CD4-positive, alpha-beta memory T cell (primary cell): ENCODE measurements around the gene SERPINB6. TPM values are rescaled to one million over a fixed set of nuclear protein-coding genes. Genes with fewer than 3 reads are reported as not detected.

Experiments used
- CTCF ChIA-PET: fragments of 350-600 bp; sonication (Branson Sonifier 250); formaldehyde crosslinking; loops from one replicate; lab custom pipeline; 2021; ENCODE audit warnings: inconsistent platforms; ENCODE audit not compliant: partially characterized antibody; lab: Charles Lee
- POLR2A ChIA-PET: fragments of 350-600 bp; sonication (Branson Sonifier 250); formaldehyde crosslinking; loops from one replicate; lab custom pipeline; 2021; ENCODE audit not compliant: partially characterized antibody; lab: Charles Lee
- DNase-seq, 5 donors: peaks; one replicate each; pipeline versions ENCODE4 v3.0.0 to v3.0.0-alpha.2; 2020 to 2022; ENCODE audit warnings: mixed read lengths in 1 of 5
- H3K27ac ChIP-seq: one replicate; pipeline ENCODE4 v1.7.0; 2013; ENCODE audit warnings: low read depth, low read length
- H3K27me3 ChIP-seq: 2 replicates; pipeline ENCODE4 v1.7.0; 2013; ENCODE audit warnings: mild to moderate bottlenecking, low read length, moderate library complexity; ENCODE audit not compliant: insufficient read depth
- H3K36me3 ChIP-seq: 2 replicates; pipeline ENCODE4 v1.7.0; 2013; ENCODE audit warnings: mild to moderate bottlenecking, low read length, moderate library complexity; ENCODE audit not compliant: insufficient read depth
- H3K4me1 ChIP-seq: 2 replicates; pipeline ENCODE4 v1.7.0; 2013; ENCODE audit warnings: mild to moderate bottlenecking, low read length, moderate library complexity; ENCODE audit not compliant: insufficient read depth
- H3K4me3 ChIP-seq, 2 donors: one replicate each; pipeline ENCODE4 v1.7.0; 2013; ENCODE audit warnings: low read length in 2 of 2, mild to moderate bottlenecking in 1 of 2
- H3K9me3 ChIP-seq, 2 donors: one replicate each; pipeline ENCODE4 v1.7.0; 2013; ENCODE audit warnings: low read length in 2 of 2, control low read depth in 1 of 2; ENCODE audit not compliant: control insufficient read depth in 1 of 2
- H3K27ac Mint-ChIP-seq, 7 donors: one replicate each; pipeline ENCODE4 v1.8.0; 2020 to 2021; ENCODE audit warnings: mixed read lengths in 7 of 7, mild to moderate bottlenecking in 6 of 7, inconsistent platforms in 3 of 7, moderate library complexity in 3 of 7
- H3K27me3 Mint-ChIP-seq, 2 donors: one replicate each; pipeline ENCODE4 v1.8.0; 2020 to 2021; ENCODE audit warnings: mixed read lengths in 2 of 2
- H3K36me3 Mint-ChIP-seq, 2 donors: one replicate each; pipeline ENCODE4 v1.8.0; 2020 to 2021; ENCODE audit warnings: mixed read lengths in 2 of 2, inconsistent platforms in 1 of 2, mild to moderate bottlenecking in 1 of 2
- H3K4me1 Mint-ChIP-seq, 4 donors: one replicate each; pipeline ENCODE4 v1.8.0; 2020 to 2021; ENCODE audit warnings: mixed read lengths in 4 of 4, mild to moderate bottlenecking in 1 of 4
- H3K4me3 Mint-ChIP-seq, 8 donors: one replicate each; pipeline ENCODE4 v1.8.0; 2020 to 2021; ENCODE audit warnings: mixed read lengths in 8 of 8, mild to moderate bottlenecking in 7 of 8, moderate library complexity in 6 of 8, inconsistent platforms in 3 of 8
- H3K9me3 Mint-ChIP-seq, 8 donors: one replicate each; pipeline ENCODE4 v1.8.0; 2020 to 2021; ENCODE audit warnings: mixed read lengths in 8 of 8, mild to moderate bottlenecking in 5 of 8, inconsistent platforms in 3 of 8, moderate library complexity in 1 of 8
- intact Hi-C: fragments of 100-400 bp; cut with micrococcal nuclease; formaldehyde crosslinking; loops from one replicate; pipeline ENCODE4 v1.15.1; 2023
- polyA plus RNA-seq, 2 donors: library from polyadenylated mRNA; unstranded; fragments of 300-500 nt; fragmentation: Illumina TruSeq; gene quantifications; one replicate each; pipeline ENCODE4 v1.2.3, GENCODE V29; 2021
- total RNA-seq, 2 experiments: library from RNA; stranded (reverse); gene quantifications; one replicate each; pipeline ENCODE4 v1.2.3, GENCODE V29; 2021

The SERPINB6 gene
- total and polyA plus RNA-seq, 4 experiments from 2014 or later, result 41.2 to 58.0 (median 44.5) TPM

GRCh38 chr6:2961506-2961905 is 9.9 kb downstream of the SERPINB6 start:
- no peak overlapping the region for H3K4me3 Mint-ChIP-seq
- H3K9me3 Mint-ChIP-seq, result no peaks in the 10 kb centered on the region
- CTCF ChIA-PET, result no interaction called here

GRCh38 chr6:2960935-2961334 is 10.4 kb downstream of the SERPINB6 start:
- Mint-ChIP-seq H3K27ac (no peak overlapping the region), H3K27me3 (no peaks in the 10 kb centered on the region)
- CTCF ChIA-PET, result no interaction called here

More at GRCh38 chr6:2961506-2961905, 9.9 kb downstream of the SERPINB6 start:
- Histone ChIP-seq H3K36me3 (no peaks in the 10 kb centered on the region), H3K9me3 (no peaks in the 10 kb centered on the region), H3K27me3 (no peaks in the 10 kb centered on the region), H3K27ac (no peak overlapping the region), H3K4me3 (no peak overlapping the region), H3K4me1 (peaks cover 7% of the 10 kb centered on the region)
- Mint-ChIP-seq H3K27me3 (no peaks in the 10 kb centered on the region), H3K36me3 (peaks cover 0 to 4% of the 10 kb centered on the region in 2 donors), H3K27ac (peak overlapping the region in 1 of 7 donors; percentile 35), H3K4me1 (peaks cover 4 to 22% (median 6%) of the 10 kb centered on the region in 4 donors)
- DNase-seq, result no peak
- intact Hi-C loops, result no loop called here
- POLR2A ChIA-PET, result no interaction called here

GRCh38 chr6:2959909-2960719 is 11.3 kb downstream of the SERPINB6 start:
- no peaks in the 10 kb centered on the region for H3K27me3 Mint-ChIP-seq
- no peak overlapping the region for H3K4me3 ChIP-seq
- H3K4me3 Mint-ChIP-seq, result peak overlapping the region in 2 of 8 donors; percentile 0 to 5
- H3K36me3 Mint-ChIP-seq, result peaks cover 2 to 4% of the 10 kb centered on the region in 2 donors
- H3K27ac ChIP-seq, result no peak overlapping the region
- H3K4me1 ChIP-seq, result no peaks in the 10 kb centered on the region
- DNase-seq, result no peak
- no peaks in the 10 kb centered on the region for H3K9me3 Mint-ChIP-seq
- CTCF ChIA-PET, result no interaction called here
- peaks cover 2 to 15% (median 4%) of the 10 kb centered on the region in 4 donors for H3K4me1 Mint-ChIP-seq
- peak overlapping the region in 1 of 7 donors; percentile 23 for H3K27ac Mint-ChIP-seq
- no peaks in the 10 kb centered on the region for H3K36me3 ChIP-seq
- no peaks in the 10 kb centered on the region for H3K9me3 ChIP-seq
- POLR2A ChIA-PET, result interaction anchor here (1.8 kb wide), 1 partner anchor 20 kb away, joined by 5 read pairs; no protein-coding TSS in a partner anchor
- intact Hi-C loops, result no loop called here
- H3K27me3 ChIP-seq, result no peaks in the 10 kb centered on the region

More at GRCh38 chr6:2960935-2961334, 10.4 kb downstream of the SERPINB6 start:
- POLR2A ChIA-PET, result no interaction called here
- Histone ChIP-seq H3K27ac (no peak overlapping the region), H3K4me1 (peaks cover 2% of the 10 kb centered on the region), H3K9me3 (no peaks in the 10 kb centered on the region), H3K27me3 (no peaks in the 10 kb centered on the region), H3K4me3 (no peak overlapping the region), H3K36me3 (no peaks in the 10 kb centered on the region)
- no peaks in the 10 kb centered on the region for H3K9me3 Mint-ChIP-seq
- H3K36me3 Mint-ChIP-seq, result peaks cover 0 to 4% of the 10 kb centered on the region in 2 donors
- intact Hi-C loops, result no loop called here
- no peak for DNase-seq
- H3K4me3 Mint-ChIP-seq, result no peak overlapping the region
- H3K4me1 Mint-ChIP-seq, result peaks cover 3 to 16% (median 4%) of the 10 kb centered on the region in 4 donors

GRCh38 chr6:2958776-2959175 is 12.6 kb downstream of the SERPINB6 start:
- no peak for DNase-seq
- Histone ChIP-seq H3K9me3 (no peaks in the 10 kb centered on the region), H3K27me3 (no peaks in the 10 kb centered on the region), H3K36me3 (no peaks in the 10 kb centered on the region), H3K4me1 (no peaks in the 10 kb centered on the region), H3K4me3 (no peak overlapping the region), H3K27ac (no peak overlapping the region)
- ChIA-PET CTCF (no interaction called here), POLR2A (interaction anchor here (0.7 to 1.8 kb wide), 2 partner anchors 9 to 18 kb away, joined by 3 to 5 read pairs; no protein-coding TSS in a partner anchor)
- Mint-ChIP-seq H3K9me3 (no peaks in the 10 kb centered on the region), H3K27me3 (no peaks in the 10 kb centered on the region), H3K36me3 (peaks cover 2 to 4% of the 10 kb centered on the region in 2 donors), H3K27ac (no peak overlapping the region), H3K4me3 (no peak overlapping the region), H3K4me1 (peaks cover 0 to 14% (median 4%) of the 10 kb centered on the region in 4 donors)
- intact Hi-C loops, result no loop called here

- Mint-ChIP-seq H3K27ac (peak overlapping the region in 1 of 7 donors; percentile 60), H3K4me3 (no peak overlapping the region), H3K9me3 (no peaks in the 10 kb centered on the region), H3K4me1 (peaks cover 0 to 9% (median 2%) of the 10 kb centered on the region in 4 donors), H3K36me3 (peaks cover 2 to 5% of the 10 kb centered on the region in 2 donors), H3K27me3 (no peaks in the 10 kb centered on the region)
- no peaks in the 10 kb centered on the region for H3K27me3 ChIP-seq
- H3K36me3 ChIP-seq, result no peaks in the 10 kb centered on the region
- H3K27ac ChIP-seq, result no peak overlapping the region
- no peak for DNase-seq
- H3K4me1 ChIP-seq, result no peaks in the 10 kb centered on the region
- no peak overlapping the region for H3K4me3 ChIP-seq
- H3K9me3 ChIP-seq, result no peaks in the 10 kb centered on the region
- intact Hi-C loops, result no loop called here
- ChIA-PET POLR2A (interaction anchor here (1.8 kb wide), 1 partner anchor 18 kb away, joined by 5 read pairs; no protein-coding TSS in a partner anchor), CTCF (no interaction called here)
These were observed 13.0 kb downstream of the SERPINB6 start for GRCh38 chr6:2958331-2958711.

- H3K4me3 ChIP-seq, result no peak overlapping the region
- H3K27ac ChIP-seq, result no peak overlapping the region
- H3K36me3 Mint-ChIP-seq, result peaks cover 2 to 9% of the 10 kb centered on the region in 2 donors
- H3K4me1 Mint-ChIP-seq, result peaks cover 0 to 7% (median 2%) of the 10 kb centered on the region in 4 donors
- H3K27me3 Mint-ChIP-seq, result no peaks in the 10 kb centered on the region
- H3K9me3 ChIP-seq, result no peaks in the 10 kb centered on the region
- intact Hi-C loops, result no loop called here
- H3K9me3 Mint-ChIP-seq, result no peaks in the 10 kb centered on the region
- CTCF ChIA-PET, result interaction anchor here (1.3 kb wide), 1 partner anchor 29 kb away, joined by 3 read pairs; no protein-coding TSS in a partner anchor
- no peaks in the 10 kb centered on the region for H3K27me3 ChIP-seq
- H3K27ac Mint-ChIP-seq, result peak overlapping the region in 1 of 7 donors; percentile 27
- H3K4me1 ChIP-seq, result no peaks in the 10 kb centered on the region
- DNase-seq, result no peak
- POLR2A ChIA-PET, result no interaction called here
- no peak overlapping the region for H3K4me3 Mint-ChIP-seq
- no peaks in the 10 kb centered on the region for H3K36me3 ChIP-seq
These were observed 13.6 kb downstream of the SERPINB6 start for GRCh38 chr6:2957696-2958330.
